GM10266 (cell line): ENCODE results near the gene DGKD.

Experiments used
- DNase-seq: peaks from one replicate; pipeline ENCODE4 v3.0.0; 2012; ENCODE audit errors: extremely low spot score
- CTCF ChIP-seq: IDR thresholded peaks from 2 replicates; pipeline ENCODE4 v1.5.1; 2012; ENCODE audit warnings: mild to moderate bottlenecking, low read depth; ENCODE audit not compliant: control insufficient read depth, insufficient read depth; ENCODE audit errors: missing control alignments

Gene DGKD

DNA sequence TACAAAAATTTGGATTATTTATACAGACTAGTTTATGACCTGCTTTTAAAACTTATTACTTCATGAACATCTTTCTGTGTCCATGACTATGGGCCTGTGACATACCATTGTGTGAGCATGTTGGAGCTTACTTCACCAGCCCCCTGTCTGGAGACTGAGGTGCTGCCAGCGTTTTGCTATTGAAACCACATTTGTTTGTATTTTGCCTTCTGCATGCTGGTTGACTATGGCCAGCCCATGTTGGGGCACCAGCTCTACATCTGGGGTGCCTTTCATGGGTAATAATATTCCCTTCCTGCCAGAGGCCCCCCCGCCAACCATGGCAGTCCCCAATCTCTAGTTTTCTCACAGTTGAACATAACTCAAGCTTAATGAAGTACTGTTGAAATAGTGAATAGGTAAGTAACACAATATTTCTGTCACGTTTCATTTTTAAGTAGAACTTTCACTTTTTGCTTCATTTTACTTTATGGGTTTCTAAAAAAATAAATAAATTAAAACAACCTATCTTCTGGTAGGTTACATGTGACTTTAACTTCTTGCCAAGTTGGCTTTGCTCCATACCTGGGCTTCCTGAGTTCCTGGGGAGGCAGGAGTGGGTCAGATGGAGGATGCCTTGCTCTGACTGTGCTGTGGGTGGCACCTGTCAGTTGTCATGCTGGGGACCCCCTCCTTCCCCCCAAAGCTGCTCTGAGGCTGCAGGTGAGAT is 63.9 kb downstream of the DGKD start:
- TF ChIP-seq CTCF, result no peak
- DNase-seq, result no peak

DNA sequence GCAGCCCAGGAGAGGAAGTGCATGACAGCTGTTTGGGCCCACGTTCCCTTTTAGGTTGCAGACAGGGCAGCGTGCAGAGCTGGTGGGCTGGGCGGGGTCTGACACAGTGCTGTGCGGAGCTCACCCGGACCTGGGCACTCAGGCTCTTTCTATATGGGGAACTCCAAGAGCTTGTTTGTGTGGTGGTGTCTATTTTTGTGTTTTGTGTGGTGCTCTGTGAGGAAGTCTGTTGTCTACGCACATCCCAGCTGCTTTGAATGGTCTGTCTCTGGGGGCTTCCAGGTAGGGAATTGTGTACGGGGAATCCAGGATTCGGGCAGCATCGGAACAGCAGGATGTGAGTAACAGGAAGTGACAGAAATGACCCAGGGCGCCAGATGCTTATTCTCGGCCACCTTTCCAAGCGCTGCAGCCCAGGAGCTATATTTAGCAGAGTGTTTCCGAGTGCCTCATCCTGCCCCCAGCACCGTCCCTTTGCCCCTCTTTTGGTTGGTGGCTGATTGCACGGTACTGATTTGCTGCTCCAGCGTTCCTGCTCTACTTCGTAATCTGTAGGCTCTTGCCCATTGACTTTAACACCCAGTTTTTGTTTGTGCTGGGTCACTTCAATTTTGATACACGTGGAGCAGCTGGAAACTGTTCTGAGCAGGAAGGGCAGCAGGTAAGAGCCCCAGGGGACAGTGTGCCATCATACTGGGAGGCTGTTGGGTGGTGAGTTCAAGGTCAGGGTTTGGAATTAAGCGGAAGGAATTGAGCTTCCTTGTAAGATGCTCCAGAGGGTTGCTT is 64.7 kb downstream of the DGKD start:
- TF ChIP-seq CTCF, result no peak
- no peak for DNase-seq

GRCh38 chr2:233419602-233420391 is 65.5 kb downstream of the DGKD start:
- DNase-seq, result no peak
- no peak for TF ChIP-seq CTCF

DNA sequence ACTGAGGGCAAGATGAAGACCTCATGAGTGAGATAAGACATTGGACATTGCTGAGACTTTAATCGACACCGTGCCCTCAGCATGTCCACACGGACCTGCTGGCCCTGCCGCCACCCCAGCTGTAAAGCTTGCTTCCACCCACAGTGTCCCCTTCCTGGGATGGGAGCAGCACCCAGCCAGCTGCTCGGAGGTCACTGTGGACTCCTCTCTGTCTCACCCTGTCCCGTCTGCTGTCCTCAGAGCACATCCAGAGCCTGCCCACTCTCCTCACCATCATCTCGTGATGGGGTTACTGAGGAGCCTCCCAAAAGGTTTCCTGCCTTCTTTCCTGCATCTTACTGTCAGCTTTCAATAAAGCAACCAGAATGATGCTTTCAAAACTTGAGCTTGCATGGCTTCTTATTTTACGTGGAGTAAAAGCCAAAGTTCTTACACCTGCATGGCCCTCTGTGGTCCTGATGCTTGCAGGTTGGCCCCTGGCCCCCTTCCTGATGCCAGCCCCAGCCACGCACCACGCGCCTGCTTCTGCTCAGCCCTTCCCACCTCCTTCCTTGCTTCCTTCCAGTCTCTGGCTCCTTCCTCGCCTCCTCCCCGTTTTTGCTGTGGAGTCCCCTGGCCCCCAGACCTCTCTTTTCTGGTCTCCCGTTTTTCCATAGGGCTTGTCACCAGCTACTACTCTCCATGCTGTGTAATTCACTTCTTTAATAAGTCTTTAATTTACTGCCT is 67.0 kb downstream of the DGKD start:
- no peak for TF ChIP-seq CTCF
- DNase-seq, result no peak

- peak; percentile 62 for DNase-seq
- TF ChIP-seq CTCF, result no peak
These were observed 67.9 kb downstream of the DGKD start for GRCh38 chr2:233422050-233422639.

GRCh38 chr2:233422649-233423551 is 68.6 kb downstream of the DGKD start:
- TF ChIP-seq CTCF, result no peak
- DNase-seq, result no peak
